Thyroid gland (tissue), 4 donors: ENCODE results near the gene GKN1. TPM values are rescaled to one million over a fixed set of nuclear protein-coding genes. Genes with fewer than 3 reads are reported as not detected.

Source experiments
- DNase-seq, 2 donors: peaks; one replicate each; pipeline ENCODE4 v3.0.0-alpha.2; 2019
- H3K27ac ChIP-seq, 3 donors: fragments of 200-600 bp; sonication (generic); 1 replicate in 2 of 3; 2 replicates in 1 of 3; pipeline ENCODE4 v1.5.1; 2016 to 2019; ENCODE audit warnings: mild to moderate bottlenecking in 1 of 3, moderate library complexity in 1 of 3
- H3K27me3 ChIP-seq: fragments of 200-600 bp; sonication (generic); one replicate; pipeline ENCODE4 v1.5.1; 2019
- H3K36me3 ChIP-seq, 2 donors: fragments of 200-600 bp; sonication (generic); one replicate each; pipeline ENCODE4 v1.5.1; 2016 to 2019
- H3K4me1 ChIP-seq, 2 donors: fragments of 200-600 bp; sonication (generic); one replicate each; pipeline ENCODE4 v1.5.1; 2017 to 2019
- H3K4me3 ChIP-seq, 3 donors: fragments of 200-600 bp; sonication (generic); replicated peaks in 1 of 3; 1 replicate in 2 of 3; 2 replicates in 1 of 3; pipeline ENCODE4 v1.5.1; 2016; ENCODE audit warnings: mild to moderate bottlenecking in 1 of 3
- H3K9me3 ChIP-seq: fragments of 200-600 bp; sonication (generic); one replicate; pipeline ENCODE4 v1.5.1; 2017
- CTCF ChIP-seq, 6 experiments: fragments of 200-600 bp in 3 of 6; fragments of 450-650 bp in 3 of 6; sonication (generic) in 3 of 6; IDR thresholded peaks; one replicate each; pipeline ENCODE4 v1.5.1; 2016 to 2019; ENCODE audit warnings: antibody characterized with exemption in 6 of 6, mild to moderate bottlenecking in 2 of 6, inconsistent platforms in 1 of 6, moderate library complexity in 1 of 6
- POLR2A ChIP-seq, 2 donors: fragments of 450-650 bp; IDR thresholded peaks; one replicate each; pipeline ENCODE4 v1.6.1; 2017; ENCODE audit warnings: antibody characterized with exemption in 2 of 2, mild to moderate bottlenecking in 2 of 2, moderate library complexity in 1 of 2
- WGBS, 2 donors: methylation state at CpG; one replicate each; pipeline ENCODE4 v1.1.5; 2017; 5-methylcytosine and 5-hydroxymethylcytosine counted together
- intact Hi-C: fragments of 100-400 bp; cut with DNase I; formaldehyde crosslinking; loops from one replicate; pipeline ENCODE4 v1.15.1; 2023
- total RNA-seq, 4 donors: library from RNA; depleted of rRNA; stranded (reverse); fragments of >200 nt; gene quantifications; one replicate each; pipeline ENCODE4 v1.2.3, GENCODE V29; 2016

Gene GKN1
- total RNA-seq, 4 donors from 2014 or later: not detected

- no peak for DNase-seq
- no peak overlapping the region for H3K4me3 ChIP-seq
- no peaks in the 10 kb centered on the region for H3K36me3 ChIP-seq
- intact Hi-C loops: no loop called here
- H3K4me1 ChIP-seq: peaks cover 0 to 7% of the 10 kb centered on the region in 2 donors
- H3K27me3 ChIP-seq: no peaks in the 10 kb centered on the region
- TF ChIP-seq POLR2A (IDR thresholded peaks at IDR 0.05) (no peak), CTCF (IDR thresholded peaks at IDR 0.05) (no peak)
- WGBS, 2 donors: 89 to 91% methylated on average over 3 of the region's 3 CpGs
- H3K27ac ChIP-seq: no peak overlapping the region
- no peaks in the 10 kb centered on the region for H3K9me3 ChIP-seq
Measured at GRCh38 chr2:68978098-68978497, 3.7 kb downstream of the GKN1 start.

- DNase-seq: peak; percentile 24 to 36
- Histone ChIP-seq H3K9me3 (no peaks in the 10 kb centered on the region), H3K27me3 (no peaks in the 10 kb centered on the region), H3K4me3 (no peak overlapping the region), H3K36me3 (no peaks in the 10 kb centered on the region), H3K27ac (no peak overlapping the region), H3K4me1 (peaks cover 0 to 7% of the 10 kb centered on the region in 2 donors)
- WGBS, 2 donors: 26 to 50% methylated on average over 1 of the region's 1 CpG
- TF ChIP-seq POLR2A (IDR thresholded peaks at IDR 0.05) (no peak), CTCF (IDR thresholded peaks at IDR 0.05) (no peak)
- intact Hi-C loops: no loop called here
Measured at GRCh38 chr2:68980956-68981355, 6.5 kb downstream of the GKN1 start.

- TF ChIP-seq CTCF (IDR thresholded peaks at IDR 0.05): no peak
- Histone ChIP-seq H3K27me3 (no peaks in the 10 kb centered on the region), H3K36me3 (no peaks in the 10 kb centered on the region), H3K4me1 (no peaks in the 10 kb centered on the region), H3K4me3 (no peak overlapping the region), H3K9me3 (no peaks in the 10 kb centered on the region), H3K27ac (no peak overlapping the region)
- 83% methylated on average over 5 of the region's 5 CpGs for WGBS, 2 donors
- intact Hi-C loops: no loop called here
- no peak for DNase-seq
Measured at GRCh38 chr2:68987021-68987503, 12.6 kb downstream of the GKN1 start.

- Histone ChIP-seq H3K36me3 (no peaks in the 10 kb centered on the region), H3K9me3 (no peaks in the 10 kb centered on the region), H3K27ac (no peak overlapping the region), H3K27me3 (no peaks in the 10 kb centered on the region), H3K4me1 (peaks cover 0 to 9% of the 10 kb centered on the region in 2 donors), H3K4me3 (no peak overlapping the region)
- no peak for DNase-seq
- intact Hi-C loops: no loop called here
- 84 to 88% methylated on average over 5 of the region's 5 CpGs for WGBS, 2 donors
- TF ChIP-seq POLR2A (IDR thresholded peaks at IDR 0.05): no peak
- TF ChIP-seq CTCF (IDR thresholded peaks at IDR 0.05): no peak
Measured at GRCh38 chr2:68989035-68989434, 14.6 kb downstream of the GKN1 start.

GRCh38 chr2:68992341-68992740, 17.9 kb downstream of the GKN1 start:
- no peaks in the 10 kb centered on the region for H3K9me3 ChIP-seq
- DNase-seq: peak; percentile 23 to 47
- WGBS, 2 donors: 41 to 42% methylated on average over 5 of the region's 5 CpGs

More at GRCh38 chr2:68992341-68992740, 17.9 kb downstream of the GKN1 start:
- no peaks in the 10 kb centered on the region for H3K27me3 ChIP-seq
- no peak overlapping the region for H3K4me3 ChIP-seq
- no peak for TF ChIP-seq CTCF (IDR thresholded peaks at IDR 0.05)
- TF ChIP-seq POLR2A (IDR thresholded peaks at IDR 0.05): no peak
- intact Hi-C loops: no loop called here
- H3K36me3 ChIP-seq: no peaks in the 10 kb centered on the region
- H3K4me1 ChIP-seq: peaks cover 0 to 9% of the 10 kb centered on the region in 2 donors
- peak overlapping the region in 1 of 3 donors; percentile 12 for H3K27ac ChIP-seq
